Epithelial cell of proximal tubule (primary cell): ENCODE results near the gene SLC7A9. TPM values are rescaled to one million over a fixed set of nuclear protein-coding genes. Genes with fewer than 3 reads are reported as not detected.

Experiments
- DNase-seq: peaks from one replicate; pipeline ENCODE4 v3.0.0-alpha.2; 2011; ENCODE audit warnings: low read depth
- H3K4me3 ChIP-seq: 2 replicates; pipeline ENCODE4 v1.5.1; 2011; ENCODE audit warnings: low read depth, mild to moderate bottlenecking, low read length
- total RNA-seq: library from RNA; depleted of rRNA; stranded (reverse); fragments of >200 nt; gene quantifications from 2 replicates; pipeline ENCODE4 v1.2.3, GENCODE V29; 2015
- TF ChIP-seq, protein P1 (sequence below): conservative IDR thresholded peaks from 2 replicates; pipeline ENCODE4 v1.5.1; 2012; ENCODE audit warnings: low read depth, mild to moderate bottlenecking, low read length

Gene SLC7A9
- total RNA-seq, 1 donor from 2014 or later, result not detected

DNA sequence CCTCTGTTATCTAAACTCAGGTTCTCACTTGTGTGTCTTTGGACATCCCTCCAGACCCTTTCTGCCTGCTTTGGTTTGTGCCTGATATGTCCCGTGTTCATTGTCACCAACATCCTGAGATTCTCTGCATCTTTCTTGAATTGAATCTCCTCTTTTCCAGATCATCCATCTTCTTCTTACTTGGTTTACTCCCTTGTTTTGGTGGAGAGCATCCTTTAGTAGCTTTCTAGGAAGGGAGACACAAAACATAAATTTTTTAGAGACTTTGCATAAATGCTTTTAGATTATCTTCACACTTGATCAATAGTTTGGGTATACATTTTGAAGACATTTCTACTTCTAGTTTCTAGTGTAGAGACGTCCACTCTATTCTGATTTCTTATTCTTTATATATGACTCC, 88.3 kb downstream of the SLC7A9 start:
- no peak for DNase-seq
- no peak overlapping the region for H3K4me3 ChIP-seq
- TF ChIP-seq, protein P1, sequence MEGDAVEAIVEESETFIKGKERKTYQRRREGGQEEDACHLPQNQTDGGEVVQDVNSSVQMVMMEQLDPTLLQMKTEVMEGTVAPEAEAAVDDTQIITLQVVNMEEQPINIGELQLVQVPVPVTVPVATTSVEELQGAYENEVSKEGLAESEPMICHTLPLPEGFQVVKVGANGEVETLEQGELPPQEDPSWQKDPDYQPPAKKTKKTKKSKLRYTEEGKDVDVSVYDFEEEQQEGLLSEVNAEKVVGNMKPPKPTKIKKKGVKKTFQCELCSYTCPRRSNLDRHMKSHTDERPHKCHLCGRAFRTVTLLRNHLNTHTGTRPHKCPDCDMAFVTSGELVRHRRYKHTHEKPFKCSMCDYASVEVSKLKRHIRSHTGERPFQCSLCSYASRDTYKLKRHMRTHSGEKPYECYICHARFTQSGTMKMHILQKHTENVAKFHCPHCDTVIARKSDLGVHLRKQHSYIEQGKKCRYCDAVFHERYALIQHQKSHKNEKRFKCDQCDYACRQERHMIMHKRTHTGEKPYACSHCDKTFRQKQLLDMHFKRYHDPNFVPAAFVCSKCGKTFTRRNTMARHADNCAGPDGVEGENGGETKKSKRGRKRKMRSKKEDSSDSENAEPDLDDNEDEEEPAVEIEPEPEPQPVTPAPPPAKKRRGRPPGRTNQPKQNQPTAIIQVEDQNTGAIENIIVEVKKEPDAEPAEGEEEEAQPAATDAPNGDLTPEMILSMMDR, result no peak

Other genes with a start within 250 kb of the SLC7A9 start
- gene ANKRD27, start 194.6 kb downstream of the SLC7A9 start, total RNA-seq, result 18.2 and 24.0 TPM in 2 replicates
- 0.12 TPM in 1 of 2 replicates, not detected in the other for gene RGS9BP, start 193.9 kb downstream of the SLC7A9 start, total RNA-seq
- 7.7 and 14.4 TPM in 2 replicates for gene NUDT19, start 177.9 kb downstream of the SLC7A9 start, total RNA-seq
- 0.29 TPM in 1 of 2 replicates, not detected in the other for gene TDRD12, start 150.0 kb downstream of the SLC7A9 start, total RNA-seq
- gene CEP89, start 102.2 kb upstream of the SLC7A9 start, total RNA-seq, result 16.9 and 23.7 TPM in 2 replicates
- gene FAAP24, start 102.5 kb upstream of the SLC7A9 start, total RNA-seq, result 3.2 and 4.2 TPM in 2 replicates
- 23.6 and 45.7 TPM in 2 replicates for gene RHPN2, start 195.1 kb upstream of the SLC7A9 start, total RNA-seq
- 8.9 and 13.3 TPM in 2 replicates for gene GPATCH1, start 211.4 kb upstream of the SLC7A9 start, total RNA-seq